ENCODE measurements around the gene COL13A1.

The COL13A1 gene

DNA sequence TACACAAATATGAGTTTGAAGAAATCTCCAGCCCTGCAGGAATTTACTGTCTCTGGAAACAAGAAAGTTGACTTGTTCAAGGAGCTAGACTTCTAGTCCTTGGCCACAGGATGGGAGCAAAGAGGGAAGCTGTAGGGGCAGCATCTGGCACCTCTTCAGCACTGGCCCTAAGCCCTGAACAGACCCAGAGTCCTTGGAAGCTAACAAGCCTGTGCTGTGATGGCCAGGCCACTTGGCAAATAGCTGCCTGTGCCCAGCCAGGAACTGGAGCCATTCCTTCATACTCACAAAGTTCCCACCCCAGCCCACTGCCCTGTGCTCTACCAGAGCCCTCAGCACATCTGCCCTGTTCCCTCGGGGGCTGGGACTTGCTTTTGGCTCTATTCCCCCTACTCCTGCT is 9.4 kb upstream of the COL13A1 start:
- H3K4me3 ChIP-seq (ENCODE audit: low read depth, low read length), result no peak overlapping the region
- TF ChIP-seq MYC (IDR thresholded peaks at IDR 0.05; ENCODE audit: low read depth, low read length) (no peak), POLR2A (IDR thresholded peaks at IDR 0.05; ENCODE audit: extremely low read depth, insufficient read length) (no peak)
- TF ChIP-seq, protein P1, sequence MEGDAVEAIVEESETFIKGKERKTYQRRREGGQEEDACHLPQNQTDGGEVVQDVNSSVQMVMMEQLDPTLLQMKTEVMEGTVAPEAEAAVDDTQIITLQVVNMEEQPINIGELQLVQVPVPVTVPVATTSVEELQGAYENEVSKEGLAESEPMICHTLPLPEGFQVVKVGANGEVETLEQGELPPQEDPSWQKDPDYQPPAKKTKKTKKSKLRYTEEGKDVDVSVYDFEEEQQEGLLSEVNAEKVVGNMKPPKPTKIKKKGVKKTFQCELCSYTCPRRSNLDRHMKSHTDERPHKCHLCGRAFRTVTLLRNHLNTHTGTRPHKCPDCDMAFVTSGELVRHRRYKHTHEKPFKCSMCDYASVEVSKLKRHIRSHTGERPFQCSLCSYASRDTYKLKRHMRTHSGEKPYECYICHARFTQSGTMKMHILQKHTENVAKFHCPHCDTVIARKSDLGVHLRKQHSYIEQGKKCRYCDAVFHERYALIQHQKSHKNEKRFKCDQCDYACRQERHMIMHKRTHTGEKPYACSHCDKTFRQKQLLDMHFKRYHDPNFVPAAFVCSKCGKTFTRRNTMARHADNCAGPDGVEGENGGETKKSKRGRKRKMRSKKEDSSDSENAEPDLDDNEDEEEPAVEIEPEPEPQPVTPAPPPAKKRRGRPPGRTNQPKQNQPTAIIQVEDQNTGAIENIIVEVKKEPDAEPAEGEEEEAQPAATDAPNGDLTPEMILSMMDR (IDR thresholded peaks at IDR 0.05; ENCODE audit: low read depth, low read length), result no peak
- TF ChIP-seq, protein P2, sequence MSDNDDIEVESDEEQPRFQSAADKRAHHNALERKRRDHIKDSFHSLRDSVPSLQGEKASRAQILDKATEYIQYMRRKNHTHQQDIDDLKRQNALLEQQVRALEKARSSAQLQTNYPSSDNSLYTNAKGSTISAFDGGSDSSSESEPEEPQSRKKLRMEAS (IDR thresholded peaks at IDR 0.05; ENCODE audit: low read depth, low read length), result no peak
- DNase-seq (ENCODE audit: low read depth), result no peak

DNA sequence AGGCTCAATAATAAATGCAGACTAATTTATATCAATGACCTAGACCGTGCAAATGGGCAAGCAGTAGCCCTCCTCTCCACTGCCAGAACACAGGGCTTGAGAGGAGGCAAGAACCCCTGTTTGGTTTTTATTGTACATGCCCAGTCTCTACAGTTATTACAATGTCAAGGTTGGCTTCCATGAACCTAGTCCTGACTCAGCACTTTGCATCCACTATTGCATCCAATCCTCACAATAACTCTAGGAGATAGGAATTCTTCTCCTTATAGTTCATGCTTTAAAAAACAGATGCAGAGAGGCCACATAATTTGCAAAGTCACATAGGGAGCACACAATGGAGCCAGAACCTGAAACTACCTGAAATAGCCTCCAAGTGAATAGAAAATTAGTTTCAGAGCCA is 7.0 kb upstream of the COL13A1 start:
- H3K4me3 ChIP-seq (ENCODE audit: low read depth, low read length), result no peak overlapping the region
- TF ChIP-seq MYC (IDR thresholded peaks at IDR 0.05; ENCODE audit: low read depth, low read length) (no peak), POLR2A (IDR thresholded peaks at IDR 0.05; ENCODE audit: extremely low read depth, insufficient read length) (no peak)
- TF ChIP-seq, protein P1 (IDR thresholded peaks at IDR 0.05; ENCODE audit: low read depth, low read length), result no peak
- TF ChIP-seq, protein P2 (IDR thresholded peaks at IDR 0.05; ENCODE audit: low read depth, low read length), result no peak
- DNase-seq (ENCODE audit: low read depth), result no peak

- TF ChIP-seq, protein P2 (IDR thresholded peaks at IDR 0.05; ENCODE audit: low read depth, low read length), result no peak
- TF ChIP-seq MYC (IDR thresholded peaks at IDR 0.05; ENCODE audit: low read depth, low read length) (no peak), POLR2A (IDR thresholded peaks at IDR 0.05; ENCODE audit: extremely low read depth, insufficient read length) (no peak)
- TF ChIP-seq, protein P1 (IDR thresholded peaks at IDR 0.05; ENCODE audit: low read depth, low read length), result no peak
- DNase-seq (ENCODE audit: low read depth), result no peak
- no peak overlapping the region for H3K4me3 ChIP-seq (ENCODE audit: low read depth, low read length)
Measured at GRCh38 chr10:69795242-69795934, 6.3 kb upstream of the COL13A1 start.

- H3K4me3 ChIP-seq (ENCODE audit: low read depth, low read length), result no peak overlapping the region
- TF ChIP-seq, protein P2 (IDR thresholded peaks at IDR 0.05; ENCODE audit: low read depth, low read length), result no peak
- no peak for TF ChIP-seq POLR2A (IDR thresholded peaks at IDR 0.05; ENCODE audit: extremely low read depth, insufficient read length)
- TF ChIP-seq, protein P1 (IDR thresholded peaks at IDR 0.05; ENCODE audit: low read depth, low read length), result no peak
- no peak for TF ChIP-seq MYC (IDR thresholded peaks at IDR 0.05; ENCODE audit: low read depth, low read length)
- no peak for DNase-seq (ENCODE audit: low read depth)
Measured at GRCh38 chr10:69797959-69798358, 3.7 kb upstream of the COL13A1 start.

DNA sequence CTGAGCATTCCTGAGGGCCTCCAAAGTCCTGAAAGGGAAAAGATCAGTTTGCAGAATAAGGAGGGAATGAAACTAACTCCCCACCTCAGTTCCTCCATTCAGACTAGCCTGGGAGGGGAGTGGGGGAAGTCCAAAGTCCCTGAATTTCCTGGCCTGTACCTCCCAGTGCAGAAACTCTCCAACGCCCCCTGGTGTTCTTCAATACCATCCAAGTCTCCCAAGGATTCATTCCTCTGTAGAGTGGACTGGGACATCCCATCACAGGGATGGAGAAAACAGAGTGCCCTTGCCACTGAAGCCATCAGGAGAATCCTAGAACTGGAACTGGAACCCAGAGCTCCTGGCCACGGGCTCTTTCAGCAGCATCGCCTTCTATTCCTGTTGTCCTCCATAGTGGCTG is 1.6 kb upstream of the COL13A1 start:
- peak; percentile 64 for DNase-seq (ENCODE audit: low read depth)
- TF ChIP-seq, protein P1 (IDR thresholded peaks at IDR 0.05; ENCODE audit: low read depth, low read length), result peak; percentile 87
- TF ChIP-seq POLR2A (IDR thresholded peaks at IDR 0.05; ENCODE audit: extremely low read depth, insufficient read length), result no peak
- TF ChIP-seq, protein P2 (IDR thresholded peaks at IDR 0.05; ENCODE audit: low read depth, low read length), result no peak
- H3K4me3 ChIP-seq (ENCODE audit: low read depth, low read length), result no peak overlapping the region
